SH-SY5Y (cell line): ENCODE measurements around the gene ZNF683.

Experiments
- GATA2 ChIP-seq: IDR thresholded peaks from 2 replicates; pipeline ENCODE4 v1.6.1; 2011; ENCODE audit warnings: mild to moderate bottlenecking, low read depth, low read length
- GATA3 ChIP-seq: IDR thresholded peaks from 2 replicates; pipeline ENCODE4 v1.6.1; 2011; ENCODE audit warnings: low read depth, mild to moderate bottlenecking, low read length, moderate library complexity

DNA sequence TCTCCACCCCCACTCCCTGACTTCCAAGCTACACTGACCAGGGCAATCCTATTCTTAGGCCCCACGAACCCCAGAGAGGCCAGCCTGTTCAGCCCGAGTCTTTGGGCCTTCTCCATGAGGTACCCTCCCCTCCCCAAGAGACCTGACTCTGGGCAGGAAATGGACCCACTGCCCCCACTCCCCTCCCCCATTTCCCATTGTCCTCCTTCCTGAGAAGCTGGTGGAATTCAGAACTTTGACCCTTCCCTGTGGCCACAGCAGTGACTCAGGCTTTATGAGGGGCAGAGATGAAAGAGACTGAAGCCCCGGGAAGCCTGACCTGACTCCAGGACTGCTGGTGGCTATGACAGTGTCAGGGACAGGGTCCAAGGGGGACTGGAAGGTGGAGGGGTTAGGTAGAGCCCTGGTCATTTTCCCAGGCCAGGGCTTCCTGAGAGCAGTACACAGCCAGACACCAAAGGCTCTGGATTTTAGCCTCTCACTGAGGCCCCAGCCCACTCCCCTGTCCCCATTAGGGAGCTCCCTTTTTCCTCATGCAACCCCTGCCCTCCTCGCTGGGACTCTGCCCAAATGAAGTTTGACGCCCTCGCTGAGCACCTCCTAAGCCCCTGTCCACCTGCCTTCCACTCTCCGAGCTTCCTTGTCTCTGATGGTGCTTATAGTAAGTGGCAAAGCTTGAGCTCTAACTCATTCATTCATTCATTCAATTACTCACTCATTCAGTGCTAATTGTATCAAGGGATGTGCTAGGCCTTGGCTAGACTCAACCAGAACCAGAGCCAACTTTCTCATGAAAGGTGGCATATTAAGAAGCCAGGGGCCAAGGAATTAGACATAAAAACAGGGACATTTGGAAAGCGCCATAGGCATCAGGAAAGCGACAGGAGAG is 21.6 kb downstream of the ZNF683 start:
- TF ChIP-seq GATA2: no peak
- TF ChIP-seq GATA3: no peak
